HG03469 (cell line): ENCODE measurements around the gene FOXO6.
"Not testable (repeated sequence)": the region's sequence is repeated elsewhere in the genome, so short reads cannot be mapped to it uniquely, and the experiment has no call there.

Experiments
- ATAC-seq: cut with Tn5 transposase; IDR thresholded peaks from one replicate; pipeline ENCODE4 v1.9.1; 2021; ENCODE audit warnings: mild to moderate bottlenecking, moderate library complexity, moderate number of reproducible peaks; ENCODE audit not compliant: unreplicated experiment

The FOXO6 gene

GRCh38 chr1:41328780-41329640 lies 32.2 kb upstream of the FOXO6 start:
- no peak for ATAC-seq

- no peak for ATAC-seq
Measured at GRCh38 chr1:41329662-41330587, 31.3 kb upstream of the FOXO6 start.

- no peak for ATAC-seq
Measured at GRCh38 chr1:41330588-41331545, 30.4 kb upstream of the FOXO6 start.

- ATAC-seq: no peak
Measured at GRCh38 chr1:41331546-41331917, 29.7 kb upstream of the FOXO6 start.

- not testable (repeated sequence) for ATAC-seq
Measured at GRCh38 chr1:41332161-41332560, 29.1 kb upstream of the FOXO6 start.

- ATAC-seq: no peak
Measured at GRCh38 chr1:41333146-41333784, 28.0 kb upstream of the FOXO6 start.

- ATAC-seq: no peak
Measured at GRCh38 chr1:41338820-41339219, 22.4 kb upstream of the FOXO6 start.

- no peak for ATAC-seq
Measured at GRCh38 chr1:41340655-41341364, 20.4 kb upstream of the FOXO6 start.

GRCh38 chr1:41341365-41341683 lies 19.9 kb upstream of the FOXO6 start:
- no peak for ATAC-seq

- no peak for ATAC-seq
Measured at GRCh38 chr1:41341772-41342562, 19.3 kb upstream of the FOXO6 start.

- ATAC-seq: no peak
Measured at GRCh38 chr1:41342774-41343355, 18.4 kb upstream of the FOXO6 start.

- ATAC-seq: no peak
Measured at GRCh38 chr1:41343790-41344699, 17.2 kb upstream of the FOXO6 start.

- ATAC-seq: no peak
Measured at GRCh38 chr1:41344708-41345159, 16.5 kb upstream of the FOXO6 start.

GRCh38 chr1:41345434-41346075 lies 15.7 kb upstream of the FOXO6 start:
- ATAC-seq: no peak

GRCh38 chr1:41347276-41347675 lies 14.0 kb upstream of the FOXO6 start:
- no peak for ATAC-seq

- ATAC-seq: no peak
Measured at GRCh38 chr1:41348394-41348793, 12.8 kb upstream of the FOXO6 start.
